HCT116 (cell line): ENCODE results near the gene PREX1. TPM values are rescaled to one million over a fixed set of nuclear protein-coding genes. Genes with fewer than 3 reads are reported as not detected.

Source experiments
- ATAC-seq: fragments of 200-7000 bp; cut with Tn5 transposase; 2 replicates; pipeline ENCODE4 v1.9.1; 2020; ENCODE audit warnings: mild to moderate bottlenecking, moderate library complexity
- BruUV-seq: library from RNA; stranded (reverse); fragments of 400-500 nt; replicated peaks from 2 replicates; lab custom pipeline; 2021; lab: Mats Ljungman, UMichigan
- CTCF ChIA-PET: fragments of 300-600 bp; sonication (Branson Sonifier 250); formaldehyde crosslinking; loops from one replicate; lab custom pipeline; 2021; ENCODE audit warnings: antibody characterized with exemption; lab: Charles Lee
- POLR2A ChIA-PET: fragments of 300-600, 350-600 bp; sonication (Branson Sonifier 250); formaldehyde crosslinking; loops from one replicate; lab custom pipeline; 2021; ENCODE audit warnings: antibody characterized with exemption; lab: Charles Lee
- RAD21 ChIA-PET, 2 experiments: fragments of 300-600 bp; sonication (Branson Sonifier 250); formaldehyde crosslinking; loops; one replicate each; lab custom pipeline; 2023; ENCODE audit warnings: low total read pairs in 2 of 2; ENCODE audit not compliant: uncharacterized antibody in 2 of 2, unreplicated experiment in 2 of 2, low non-redundant PET in 1 of 2; lab: Charles Lee
- DNase-seq: peaks from one replicate; pipeline ENCODE4 v3.0.0-alpha.2; 2010; ENCODE audit warnings: low read depth, low spot score
- H2AFZ ChIP-seq: fragments of 200-600 bp; shearing (Covaris generic), sonication (generic); 2 replicates; pipeline ENCODE4 v1.6.1; 2017; ENCODE audit warnings: low read depth, mixed run types, mixed read lengths, antibody characterized with exemption, low read length; ENCODE audit not compliant: poor library complexity, severe bottlenecking
- H3K27ac ChIP-seq: 2 replicates; pipeline ENCODE4 v1.5.1; 2012; ENCODE audit warnings: low read depth, low read length
- H3K27me3 ChIP-seq: fragments of 200-600 bp; sonication (generic); 2 replicates; pipeline ENCODE4 v1.6.1; 2016; ENCODE audit warnings: mixed run types, low read length, mixed read lengths; ENCODE audit not compliant: insufficient read depth
- H3K36me3 ChIP-seq, 2 experiments: fragments of 200-500 bp in 1 of 2; fragments of 200-600 bp in 1 of 2; sonication (Bioruptor generic) in 1 of 2; sonication (generic) in 1 of 2; 2 replicates each; pipeline versions ENCODE4 v1.5.1 to v1.6.1; 2014 to 2016; ENCODE audit warnings: low read length in 2 of 2, inconsistent platforms in 1 of 2, mixed read lengths in 1 of 2, mixed run types in 1 of 2; ENCODE audit not compliant: insufficient read depth in 2 of 2, control insufficient read depth in 1 of 2
- H3K4me1 ChIP-seq, 2 experiments: fragments of 200-600 bp in 1 of 2; sonication (generic) in 1 of 2; 2 replicates each; pipeline versions ENCODE4 v1.5.1 to v1.6.1; 2012 to 2017; ENCODE audit warnings: low read length in 2 of 2, inconsistent platforms in 1 of 2, mild to moderate bottlenecking in 1 of 2, mixed read lengths in 1 of 2, mixed run types in 1 of 2, moderate library complexity in 1 of 2; ENCODE audit not compliant: insufficient read depth in 2 of 2, control insufficient read depth in 1 of 2
- H3K4me2 ChIP-seq: fragments of 200-600 bp; sonication (generic); 2 replicates; pipeline ENCODE4 v1.6.1; 2017; ENCODE audit warnings: mixed run types, low read length, mixed read lengths
- H3K4me3 ChIP-seq, 2 experiments: fragments of 200-600 bp in 1 of 2; sonication (generic) in 1 of 2; replicated peaks in 1 of 2; 2 replicates each; pipeline ENCODE4 v1.5.1; 2011 to 2016; ENCODE audit warnings: low read length in 2 of 2, control low read depth in 1 of 2, low read depth in 1 of 2, mild to moderate bottlenecking in 1 of 2, mixed read lengths in 1 of 2, mixed run types in 1 of 2
- H3K79me2 ChIP-seq: fragments of 200-600 bp; sonication (generic); 2 replicates; pipeline ENCODE4 v1.6.1; 2017; ENCODE audit warnings: mild to moderate bottlenecking, mixed run types, low read length, moderate library complexity, mixed read lengths; ENCODE audit not compliant: insufficient read depth
- H3K9ac ChIP-seq: fragments of 200-600 bp; sonication (generic); 2 replicates; pipeline ENCODE4 v1.6.1; 2016; ENCODE audit warnings: low read length, mixed read lengths
- H3K9me2 ChIP-seq: fragments of 200-600 bp; sonication (generic), shearing (Covaris generic); 2 replicates; pipeline ENCODE4 v1.6.1; 2017; ENCODE audit warnings: mixed run types, mild to moderate bottlenecking, moderate library complexity; ENCODE audit not compliant: insufficient read depth
- H3K9me3 ChIP-seq, 2 experiments: fragments of 200-500 bp in 1 of 2; fragments of 200-600 bp in 1 of 2; sonication (Bioruptor generic) in 1 of 2; sonication (generic) in 1 of 2; 2 replicates each; pipeline ENCODE4 v1.6.1; 2014 to 2017; ENCODE audit warnings: low read length in 2 of 2, mixed read lengths in 2 of 2, inconsistent platforms in 1 of 2, low read depth in 1 of 2, mild to moderate bottlenecking in 1 of 2, mixed run types in 1 of 2, moderate library complexity in 1 of 2; ENCODE audit not compliant: control insufficient read depth in 1 of 2, insufficient read depth in 1 of 2
- H4K20me1 ChIP-seq: fragments of 200-600 bp; sonication (generic), shearing (Covaris generic); 2 replicates; pipeline ENCODE4 v1.6.1; 2017; ENCODE audit warnings: mixed run types, mild to moderate bottlenecking, moderate library complexity; ENCODE audit not compliant: insufficient read depth
- ATF3 ChIP-seq: IDR thresholded peaks from 2 replicates; pipeline ENCODE4 v1.6.1; 2012
- EGR1 ChIP-seq: IDR thresholded peaks from 2 replicates; pipeline ENCODE4 v1.6.1; 2012; ENCODE audit warnings: low read depth
- EZH2 ChIP-seq: fragments of 200-600 bp; sonication (generic); IDR thresholded peaks from 2 replicates; pipeline ENCODE4 v1.6.1; 2017; ENCODE audit warnings: antibody characterized with exemption, mixed run types
- EZH2phosphoT487 ChIP-seq: fragments of 200-600 bp; IDR thresholded peaks from 2 replicates; pipeline ENCODE4 v1.6.1; 2018; ENCODE audit warnings: antibody characterized with exemption, borderline replicate concordance
- FOSL1 ChIP-seq: IDR thresholded peaks from 2 replicates; pipeline ENCODE4 v1.6.1; 2012; ENCODE audit warnings: low read depth
- MAX ChIP-seq: IDR thresholded peaks from 2 replicates; pipeline ENCODE4 v1.6.1; 2012
- POLR2AphosphoS5 ChIP-seq: IDR thresholded peaks from 2 replicates; pipeline ENCODE4 v1.6.1; 2011; ENCODE audit warnings: mild to moderate bottlenecking, low read depth, low read length, moderate library complexity
- SIN3A ChIP-seq: IDR thresholded peaks from 2 replicates; pipeline ENCODE4 v1.6.1; 2012; ENCODE audit warnings: low read depth
- SRF ChIP-seq: IDR thresholded peaks from 2 replicates; pipeline ENCODE4 v1.6.1; 2012; ENCODE audit warnings: low read depth
- YY1 ChIP-seq: IDR thresholded peaks from 2 replicates; pipeline ENCODE4 v1.6.1; 2011; ENCODE audit warnings: low read length, low read depth, moderate library complexity, mild to moderate bottlenecking; ENCODE audit not compliant: insufficient replicate concordance; ENCODE audit errors: extremely low read depth
- ZBTB33 ChIP-seq: IDR thresholded peaks from 2 replicates; pipeline ENCODE4 v1.6.1; 2011; ENCODE audit warnings: mild to moderate bottlenecking, low read length, moderate library complexity; ENCODE audit not compliant: insufficient replicate concordance; ENCODE audit errors: extremely low read depth
- intact Hi-C: fragments of 100-400 bp; cut with micrococcal nuclease; formaldehyde crosslinking; loops from 2 replicates; pipeline ENCODE4 v1.10.0; 2022
- total RNA-seq: library from RNA; stranded (reverse); gene quantifications from one replicate; pipeline ENCODE4 v1.2.1, GENCODE V29; 2021; ENCODE audit not compliant: unreplicated experiment

The PREX1 gene
- total RNA-seq, 1 experiment from 2014 or later: 6.1 TPM

- ChIA-PET RAD21 (no interaction called here), CTCF (no interaction called here), POLR2A (no interaction called here)
- Histone ChIP-seq H3K4me1 (no peaks in the 10 kb centered on the region), H3K36me3 (no peaks in the 10 kb centered on the region), H4K20me1 (no peaks in the 10 kb centered on the region), H3K4me2 (no peak overlapping the region), H3K9me2 (no peaks in the 10 kb centered on the region), H3K4me3 (no peak overlapping the region), H3K9ac (no peak overlapping the region), H3K9me3 (no peaks in the 10 kb centered on the region), H3K27ac (no peak overlapping the region), H3K79me2 (no peaks in the 10 kb centered on the region), H2AFZ (no peak overlapping the region), H3K27me3 (no peaks in the 10 kb centered on the region)
- intact Hi-C loops: no loop called here
- DNase-seq (no peak), ATAC-seq (no peak)
- no TSS peak for BruUV-seq
- TF ChIP-seq SIN3A (no peak), EGR1 (no peak), ATF3 (no peak), EZH2phosphoT487 (no peak), ZBTB33 (no peak), POLR2AphosphoS5 (no peak), EZH2 (no peak), YY1 (no peak), MAX (no peak), SRF (no peak), FOSL1 (no peak)
Observed at GRCh38 chr20:48705240-48706115, 122.3 kb downstream of the PREX1 start.
